K562 (cell line): Measurements from ENCODE around the gene MTMR12. TPM values are rescaled to one million over a fixed set of nuclear protein-coding genes. Genes with fewer than 3 reads are reported as not detected.

Experiments used
- BMI1 ChIP-seq: fragments of 150-350 bp; IDR thresholded peaks from 2 replicates; pipeline ENCODE4 v1.6.1; 2014; ENCODE audit warnings: low read length
- CHAMP1 ChIP-seq: fragments of 450-650 bp; IDR thresholded peaks from 2 replicates; pipeline ENCODE4 v1.6.1; 2016; ENCODE audit warnings: mild to moderate bottlenecking
- GATAD2A ChIP-seq: fragments of 450-650 bp; IDR thresholded peaks from 2 replicates; pipeline ENCODE4 v1.6.1; 2017
- KHSRP ChIP-seq: fragments of 450-650 bp; IDR thresholded peaks from 2 replicates; pipeline ENCODE4 v1.6.1; 2017
- L3MBTL2 ChIP-seq: fragments of 450-650 bp; IDR thresholded peaks from 2 replicates; pipeline ENCODE4 v1.6.1; 2016; ENCODE audit warnings: mild to moderate bottlenecking, moderate library complexity
- PHB2 ChIP-seq: fragments of 450-650 bp; IDR thresholded peaks from 2 replicates; pipeline ENCODE4 v1.6.1; 2017; ENCODE audit warnings: low read depth
- PREB ChIP-seq: sonication (generic); formaldehyde crosslinking; IDR thresholded peaks from 2 replicates; pipeline ENCODE4 v1.8.1; 2023; ENCODE audit warnings: mild to moderate bottlenecking, missing genetic modification reagents
- SREBF2 ChIP-seq: sonication (generic); formaldehyde crosslinking; IDR thresholded peaks from 2 replicates; pipeline ENCODE4 v1.4.0; 2020; ENCODE audit warnings: mild to moderate bottlenecking, missing genetic modification reagents
- SRF ChIP-seq, 2 experiments: fragments of 250-450, 450-650 bp in 1 of 2; sonication (Bioruptor Pico) in 1 of 2; sonication (generic) in 1 of 2; formaldehyde crosslinking; IDR thresholded peaks; 2 replicates each; pipeline versions ENCODE4 v1.5.0 to v1.5.1; 2020 to 2022; ENCODE audit warnings: mild to moderate bottlenecking in 1 of 2, missing genetic modification reagents in 1 of 2
- STAT5A ChIP-seq: IDR thresholded peaks from 2 replicates; pipeline ENCODE4 v1.6.1; 2012; ENCODE audit warnings: low read length, inconsistent platforms, borderline replicate concordance
- UBTF ChIP-seq, 2 experiments: IDR thresholded peaks; 2 replicates each; pipeline ENCODE4 v1.6.1; 2012; ENCODE audit warnings: improper control_type of control experiment in 2 of 2, low read depth in 2 of 2, low read length in 2 of 2, borderline replicate concordance in 1 of 2
- VEZF1 ChIP-seq: fragments of 200-800 bp; sonication (Bioruptor generic); IDR thresholded peaks from 2 replicates; pipeline ENCODE4 v1.6.1; 2017; ENCODE audit warnings: missing genetic modification characterization, missing compliant biosample characterization
- YBX1 ChIP-seq: fragments of 450-650 bp; IDR thresholded peaks from 2 replicates; pipeline ENCODE4 v1.7.1; 2016; ENCODE audit warnings: mild to moderate bottlenecking
- ZNF778 ChIP-seq: fragments of 450-650 bp; formaldehyde crosslinking; IDR thresholded peaks from 2 replicates; pipeline ENCODE4 v1.4.0; 2020; ENCODE audit warnings: mild to moderate bottlenecking, moderate library complexity
- polyA plus RNA-seq, 8 experiments: library from polyadenylated mRNA; depleted of rRNA in 4 of 8; stranded (reverse) in 5 of 8; unstranded in 3 of 8; fragments of >200 nt; fragmentation: Nextera tagmentation in 2 of 8; fragmentation: Illumina TruSeq in 1 of 8; extraction: Ambion mirVana in 2 of 8; extraction: Trizol in 1 of 8; gene quantifications; 2 replicates each; pipeline versions ENCODE4 v1.2.1 to v1.2.3, GENCODE V29; 2011 to 2014; ENCODE audit warnings: inconsistent platforms in 1 of 8, missing spikeins in 1 of 8
- total RNA-seq, 7 experiments: library from RNA; depleted of rRNA in 6 of 7; stranded (reverse); fragments of >200 nt in 6 of 7; fragmentation: Illumina TruSeq in 2 of 7; extraction: Trizol in 2 of 7; gene quantifications; 2 replicates each; pipeline versions ENCODE4 v1.2.1 to v1.2.3, GENCODE V29; 2011 to 2021; ENCODE audit warnings: low replicate concordance in 1 of 7
- TF ChIP-seq, protein P1 (sequence below): sonication (generic); formaldehyde crosslinking; IDR thresholded peaks from 2 replicates; pipeline ENCODE4 v1.8.0; 2022; ENCODE audit warnings: mild to moderate bottlenecking, missing genetic modification reagents
- TF ChIP-seq, protein P2 (sequence below): fragments of 250-450 bp; sonication (Bioruptor Pico); IDR thresholded peaks from 2 replicates; pipeline ENCODE4 v1.5.0; 2021
- TF ChIP-seq, protein P3 (sequence below), 3 experiments: IDR thresholded peaks in 2 of 3; conservative IDR thresholded peaks in 1 of 3; 2 replicates each; pipeline ENCODE4 v1.5.1; 2011 to 2012; ENCODE audit warnings: low read length in 3 of 3, mild to moderate bottlenecking in 3 of 3, control low read depth in 2 of 3, improper control_type of control experiment in 1 of 3, inconsistent platforms in 1 of 3, low read depth in 1 of 3, mixed read lengths in 1 of 3, moderate library complexity in 1 of 3; ENCODE audit not compliant: insufficient read depth in 2 of 3

MTMR12 gene
- total and polyA plus RNA-seq, 9 of the 15 experiments (the other 6 are each of a cell fraction or from before 2014, with no cell fraction given) = 4.0 to 28.7 (median 17.1) TPM

- TF ChIP-seq PREB (CRISPR knock-in tag) (no peak), VEZF1 (CRISPR knock-in tag) (no peak), STAT5A (no peak), CHAMP1 (no peak), KHSRP (no peak), BMI1 (no peak), SREBF2 (CRISPR knock-in tag) (no peak), YBX1 (no peak), PHB2 (no peak), ZNF778 (CRISPR knock-in tag) (no peak), L3MBTL2 (no peak), GATAD2A (no peak), UBTF (IDR thresholded peaks at IDR 0.05; ENCODE audit: borderline replicate concordance in 1 of 2, low read depth in 2 of 2, low read length in 2 of 2) (no peak), SRF (CRISPR knock-in tag; IDR thresholded peaks at IDR 0.05) (no peak)
- TF ChIP-seq, protein P1, sequence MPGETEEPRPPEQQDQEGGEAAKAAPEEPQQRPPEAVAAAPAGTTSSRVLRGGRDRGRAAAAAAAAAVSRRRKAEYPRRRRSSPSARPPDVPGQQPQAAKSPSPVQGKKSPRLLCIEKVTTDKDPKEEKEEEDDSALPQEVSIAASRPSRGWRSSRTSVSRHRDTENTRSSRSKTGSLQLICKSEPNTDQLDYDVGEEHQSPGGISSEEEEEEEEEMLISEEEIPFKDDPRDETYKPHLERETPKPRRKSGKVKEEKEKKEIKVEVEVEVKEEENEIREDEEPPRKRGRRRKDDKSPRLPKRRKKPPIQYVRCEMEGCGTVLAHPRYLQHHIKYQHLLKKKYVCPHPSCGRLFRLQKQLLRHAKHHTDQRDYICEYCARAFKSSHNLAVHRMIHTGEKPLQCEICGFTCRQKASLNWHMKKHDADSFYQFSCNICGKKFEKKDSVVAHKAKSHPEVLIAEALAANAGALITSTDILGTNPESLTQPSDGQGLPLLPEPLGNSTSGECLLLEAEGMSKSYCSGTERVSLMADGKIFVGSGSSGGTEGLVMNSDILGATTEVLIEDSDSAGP (CRISPR knock-in tag) = no peak
- TF ChIP-seq, protein P2, sequence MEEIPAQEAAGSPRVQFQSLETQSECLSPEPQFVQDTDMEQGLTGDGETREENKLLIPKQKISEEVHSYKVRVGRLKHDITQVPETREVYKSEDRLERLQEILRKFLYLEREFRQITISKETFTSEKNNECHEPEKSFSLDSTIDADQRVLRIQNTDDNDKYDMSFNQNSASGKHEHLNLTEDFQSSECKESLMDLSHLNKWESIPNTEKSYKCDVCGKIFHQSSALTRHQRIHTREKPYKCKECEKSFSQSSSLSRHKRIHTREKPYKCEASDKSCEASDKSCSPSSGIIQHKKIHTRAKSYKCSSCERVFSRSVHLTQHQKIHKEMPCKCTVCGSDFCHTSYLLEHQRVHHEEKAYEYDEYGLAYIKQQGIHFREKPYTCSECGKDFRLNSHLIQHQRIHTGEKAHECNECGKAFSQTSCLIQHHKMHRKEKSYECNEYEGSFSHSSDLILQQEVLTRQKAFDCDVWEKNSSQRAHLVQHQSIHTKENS (CRISPR knock-in tag) = no peak
- TF ChIP-seq, protein P3, sequence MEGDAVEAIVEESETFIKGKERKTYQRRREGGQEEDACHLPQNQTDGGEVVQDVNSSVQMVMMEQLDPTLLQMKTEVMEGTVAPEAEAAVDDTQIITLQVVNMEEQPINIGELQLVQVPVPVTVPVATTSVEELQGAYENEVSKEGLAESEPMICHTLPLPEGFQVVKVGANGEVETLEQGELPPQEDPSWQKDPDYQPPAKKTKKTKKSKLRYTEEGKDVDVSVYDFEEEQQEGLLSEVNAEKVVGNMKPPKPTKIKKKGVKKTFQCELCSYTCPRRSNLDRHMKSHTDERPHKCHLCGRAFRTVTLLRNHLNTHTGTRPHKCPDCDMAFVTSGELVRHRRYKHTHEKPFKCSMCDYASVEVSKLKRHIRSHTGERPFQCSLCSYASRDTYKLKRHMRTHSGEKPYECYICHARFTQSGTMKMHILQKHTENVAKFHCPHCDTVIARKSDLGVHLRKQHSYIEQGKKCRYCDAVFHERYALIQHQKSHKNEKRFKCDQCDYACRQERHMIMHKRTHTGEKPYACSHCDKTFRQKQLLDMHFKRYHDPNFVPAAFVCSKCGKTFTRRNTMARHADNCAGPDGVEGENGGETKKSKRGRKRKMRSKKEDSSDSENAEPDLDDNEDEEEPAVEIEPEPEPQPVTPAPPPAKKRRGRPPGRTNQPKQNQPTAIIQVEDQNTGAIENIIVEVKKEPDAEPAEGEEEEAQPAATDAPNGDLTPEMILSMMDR (IDR thresholded peaks at IDR 0.05 in 2 of 3, conservative IDR thresholded peaks at IDR 0.05 in 1 of 3; ENCODE audit: insufficient read depth in 2 of 3, low read depth in 1 of 3, low read length in 3 of 3) = peak; percentile 87 to 95 (median 94)
These were observed 16.7 kb upstream of the MTMR12 start (continued) for GRCh38 chr5:32329395-32329834.
